AML-193 (cell line): ENCODE measurements around the gene PDCD2L.
A peak's percentile ranks its signal among the peaks of the same experiment; 100 is the strongest.
"Not testable (repeated sequence)": the region's sequence is repeated elsewhere in the genome, so short reads cannot be mapped to it uniquely, and the experiment has no call there.

ENCODE experiments used
- DNase-seq, 2 experiments: peaks; one replicate each; lab custom pipeline; 2025; lab: John Stamatoyannopoulos, UW

The PDCD2L gene

DNA sequence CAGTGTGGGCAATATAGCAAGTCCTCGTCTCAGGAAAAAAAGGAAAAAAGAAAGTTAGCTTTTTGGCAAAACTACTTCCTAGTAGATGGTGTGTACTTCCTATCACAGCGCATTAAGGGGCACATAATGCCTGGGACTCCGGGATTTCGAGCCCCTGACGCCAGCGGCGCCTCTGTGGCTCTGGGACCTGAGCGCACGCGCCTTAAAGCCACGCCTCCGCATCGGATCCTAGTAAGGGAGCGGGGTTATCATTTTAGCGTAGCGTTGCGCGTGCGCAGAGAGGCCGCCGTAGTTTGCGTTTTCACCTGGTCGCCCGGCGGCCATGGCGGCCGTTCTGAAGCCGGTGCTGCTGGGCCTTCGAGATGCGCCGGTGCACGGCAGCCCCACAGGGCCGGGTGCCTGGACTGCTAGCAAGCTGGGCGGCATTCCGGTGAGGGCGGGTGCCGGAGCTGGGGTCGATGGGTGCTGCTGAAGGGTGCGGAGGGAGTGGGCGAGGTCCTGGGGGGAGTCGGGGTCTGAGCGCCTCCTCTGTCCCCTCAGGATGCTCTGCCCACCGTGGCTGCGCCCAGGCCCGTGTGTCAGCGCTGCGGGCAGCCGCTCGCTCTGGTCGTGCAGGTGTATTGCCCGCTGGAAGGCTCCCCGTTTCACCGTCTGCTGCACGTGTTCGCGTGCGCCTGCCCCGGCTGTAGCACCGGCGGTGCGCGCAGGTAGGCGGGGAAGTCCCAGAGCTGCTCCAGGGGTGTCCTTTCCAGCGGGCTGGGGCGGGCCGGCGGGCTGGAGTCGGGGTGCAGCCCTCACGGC lies at the start of gene PDCD2L:
TSS of gene PDCD2L (plus strand) at position 291 of the 801 bp plus-strand sequence. CDS start at position 323, 32 bp downstream.
- DNase-seq = peak; percentile 80

- DNase-seq = no peak
Measured at GRCh38 chr19:34355201-34355600, 49.0 kb upstream of the PDCD2L start.

GRCh38 chr19:34356875-34357274 lies 47.3 kb upstream of the PDCD2L start:
- DNase-seq = no peak

DNA sequence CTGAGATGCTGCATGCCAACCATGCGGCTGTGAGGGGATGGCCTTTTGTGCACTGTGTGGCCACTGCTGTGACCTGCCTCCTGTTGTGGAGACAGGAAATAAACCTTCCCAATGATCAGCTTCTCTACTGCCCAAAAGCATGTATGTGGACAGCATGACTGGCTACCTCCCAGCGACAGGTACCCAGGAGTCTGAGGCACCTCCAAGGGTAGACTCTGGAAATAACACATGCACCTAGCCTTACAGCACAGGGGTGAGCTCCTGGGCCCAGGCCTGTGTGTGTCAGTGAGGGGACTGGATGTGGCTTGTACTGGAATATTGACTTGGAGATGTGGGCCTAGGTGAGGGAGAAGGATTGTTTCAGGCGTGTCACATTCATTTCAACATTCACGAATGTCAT lies 46.8 kb upstream of the PDCD2L start:
- DNase-seq = no peak

- DNase-seq = peak; percentile 90 to 91
Measured at GRCh38 chr19:34359140-34359953, 44.9 kb upstream of the PDCD2L start.

- no peak for DNase-seq
Measured at GRCh38 chr19:34359954-34360315, 44.3 kb upstream of the PDCD2L start.

- no peak for DNase-seq
Measured at GRCh38 chr19:34360354-34360909, 43.8 kb upstream of the PDCD2L start.

DNA sequence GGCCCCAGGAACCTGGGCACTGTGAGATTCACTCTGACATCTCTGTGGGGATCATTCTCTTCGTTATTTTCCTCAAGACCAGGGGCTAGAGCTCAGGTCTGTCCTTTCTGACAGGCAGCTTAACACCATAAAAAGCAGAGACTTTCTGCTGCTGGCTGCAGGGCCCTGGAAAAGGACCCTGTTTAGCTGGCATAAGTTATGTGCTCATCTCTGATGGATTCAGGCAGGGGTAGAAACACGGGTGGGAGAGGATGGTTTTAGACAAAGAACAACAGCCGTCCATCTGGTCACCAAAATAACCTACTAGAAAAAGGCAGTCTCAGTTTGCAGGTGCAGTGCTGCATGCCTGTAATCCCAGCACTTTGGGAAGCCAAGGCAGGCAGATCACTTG lies 41.5 kb upstream of the PDCD2L start:
- DNase-seq = no peak

- no peak for DNase-seq
Measured at GRCh38 chr19:34363094-34363493, 41.1 kb upstream of the PDCD2L start.

GRCh38 chr19:34363930-34364329 lies 40.3 kb upstream of the PDCD2L start:
- DNase-seq = no peak

DNA sequence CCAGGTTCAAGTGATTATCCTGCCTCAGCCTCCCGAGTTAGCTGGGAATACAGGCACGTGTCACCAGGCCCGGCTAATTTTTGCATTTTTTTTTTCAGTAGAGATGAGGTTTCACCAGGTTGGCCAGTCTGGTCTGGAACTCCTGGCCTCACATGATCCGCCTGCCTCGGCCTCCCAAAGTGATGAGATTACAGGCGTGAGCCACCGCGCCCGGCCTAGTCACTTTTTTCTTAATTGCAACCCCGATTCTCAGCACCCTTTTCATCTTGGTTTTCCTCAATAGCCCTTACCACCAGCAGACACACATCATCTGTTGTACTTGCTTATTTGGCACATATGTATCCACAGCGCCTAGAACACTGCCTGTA lies 39.8 kb upstream of the PDCD2L start:
- DNase-seq = no peak

DNA sequence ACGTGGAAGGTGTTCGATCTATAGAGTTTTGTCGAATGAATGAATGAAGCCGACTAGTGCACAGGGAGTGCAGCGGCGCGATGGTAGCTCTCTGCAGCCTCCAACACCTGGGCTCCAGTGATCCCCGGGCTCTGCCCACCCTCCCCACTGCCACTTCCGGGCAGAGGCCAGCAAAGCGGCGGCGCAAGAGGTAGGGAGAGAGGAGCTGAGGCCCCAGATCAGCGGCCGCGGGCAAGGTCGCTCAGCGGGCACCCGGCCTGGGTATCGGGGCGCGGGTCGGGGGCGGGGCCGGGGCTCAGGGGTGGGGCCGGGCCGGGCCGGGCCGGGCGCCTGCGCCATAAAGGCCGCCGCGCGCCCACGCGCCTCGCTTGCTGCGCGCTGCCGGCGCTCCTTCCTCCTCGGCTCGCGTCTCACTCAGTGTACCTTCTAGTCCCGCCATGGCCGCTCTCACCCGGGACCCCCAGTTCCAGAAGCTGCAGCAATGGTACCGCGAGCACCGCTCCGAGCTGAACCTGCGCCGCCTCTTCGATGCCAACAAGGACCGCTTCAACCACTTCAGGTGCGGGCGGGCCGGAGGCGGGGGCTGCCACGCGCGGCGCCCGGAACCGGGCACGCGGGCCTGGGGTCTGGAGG lies 39.3 kb upstream of the PDCD2L start, which contains the start of gene GPI:
TSS of gene GPI (plus strand) at position 367 of the 633 bp plus-strand sequence. CDS start at position 438, 71 bp downstream.
- peak; percentile 42 to 52 for DNase-seq

DNA sequence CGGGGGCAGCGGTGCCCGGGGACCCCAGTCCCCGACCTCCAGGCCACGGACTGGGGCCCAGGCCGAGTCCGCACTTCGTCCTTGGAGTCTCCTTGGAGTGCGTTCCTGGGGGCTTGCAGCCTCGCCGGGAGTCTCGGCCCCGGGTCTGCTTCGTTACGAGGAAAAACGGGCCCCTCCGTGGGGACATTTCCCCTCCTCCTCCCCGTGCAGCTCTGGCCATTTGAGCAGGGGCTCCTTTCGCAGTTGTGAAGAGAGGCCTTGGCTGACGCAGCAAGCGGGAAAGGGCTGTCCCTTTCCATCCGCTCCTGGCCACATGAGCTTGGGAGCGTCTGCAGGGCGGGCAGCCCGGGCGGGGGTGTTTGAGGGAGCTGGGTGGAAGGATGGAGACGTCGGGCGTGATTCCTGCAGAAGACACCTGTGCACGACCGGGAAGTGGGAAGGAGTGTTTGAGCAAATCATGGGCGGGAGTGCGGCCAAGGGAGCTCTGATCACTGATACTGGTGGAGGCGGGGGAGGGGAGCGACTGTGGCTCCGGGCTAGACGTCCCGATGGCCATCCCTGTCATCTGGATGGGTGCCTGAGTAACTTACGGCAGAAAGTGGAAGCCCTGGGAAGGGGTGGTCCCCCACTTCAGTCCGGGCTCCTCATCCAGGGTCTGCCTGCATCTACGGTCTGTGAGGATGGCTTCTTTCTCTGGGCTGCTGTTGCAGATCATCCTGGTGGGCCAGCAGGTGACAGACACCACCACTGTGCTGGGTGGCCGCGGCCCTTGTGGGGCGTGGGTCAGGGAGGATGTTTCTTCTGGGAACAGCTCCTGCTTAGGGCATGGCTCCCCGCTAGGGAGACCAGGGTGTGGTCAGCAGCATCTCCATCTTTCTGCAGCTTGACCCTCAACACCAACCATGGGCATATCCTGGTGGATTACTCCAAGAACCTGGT lies 38.5 kb upstream of the PDCD2L start:
- peak in 1 of 2 experiments; percentile 2 for DNase-seq

DNA sequence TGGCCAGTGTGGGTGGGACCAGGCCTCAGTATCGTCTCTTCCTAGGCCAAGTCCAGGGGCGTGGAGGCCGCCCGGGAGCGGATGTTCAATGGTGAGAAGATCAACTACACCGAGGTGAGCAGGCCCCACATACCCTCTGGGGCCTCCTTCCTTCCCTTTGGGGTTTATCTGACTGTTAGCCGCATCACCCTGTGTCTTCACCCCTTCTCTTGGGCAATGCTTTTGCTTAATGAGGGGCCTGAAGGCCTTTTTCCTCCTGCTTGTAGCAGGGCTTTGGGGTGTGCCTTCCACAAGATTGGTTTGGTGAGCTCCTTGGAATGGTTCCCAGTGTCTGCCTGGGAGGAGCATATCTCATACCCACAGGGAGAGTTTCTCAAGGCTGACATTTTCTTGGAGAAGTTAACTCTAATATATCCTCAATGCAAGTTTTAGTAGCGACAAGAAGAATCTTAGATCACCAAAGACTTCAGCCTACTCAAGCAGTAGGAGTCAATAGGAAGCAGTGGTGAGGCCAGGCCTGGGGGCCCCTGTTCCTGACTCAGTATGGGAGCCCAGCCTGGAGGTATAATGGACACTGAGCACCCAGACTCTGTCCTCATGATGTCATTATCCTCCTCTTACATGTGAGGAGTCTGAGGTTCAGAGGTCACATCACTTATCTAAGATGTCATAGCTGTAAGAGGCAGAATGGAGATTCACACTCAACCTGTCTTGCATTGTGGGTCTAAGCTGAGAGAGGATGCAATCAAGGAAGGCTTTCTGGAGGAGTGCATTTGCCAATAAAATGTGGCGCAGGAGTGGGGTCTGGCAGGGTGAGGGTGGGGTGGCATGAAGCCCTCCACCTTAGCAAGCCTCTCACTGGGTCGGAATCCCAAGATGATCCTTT lies 37.2 kb upstream of the PDCD2L start:
- DNase-seq = peak; percentile 89 to 90

DNA sequence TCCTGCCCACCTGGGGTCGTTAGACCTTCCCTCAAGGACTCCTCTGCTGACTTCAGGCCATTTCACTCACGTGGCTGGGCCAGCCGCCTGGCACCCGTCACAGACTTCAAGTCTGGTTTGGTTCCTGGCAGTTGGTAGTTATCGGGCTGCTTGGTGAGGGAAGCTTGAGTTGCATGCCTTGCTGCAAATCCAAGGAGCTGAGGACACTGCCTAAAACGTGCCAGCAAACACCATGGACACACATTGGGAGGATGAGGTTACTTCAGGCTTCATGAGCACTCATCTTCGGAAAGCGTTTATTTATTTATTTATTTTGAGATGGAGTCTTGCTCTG lies 36.6 kb upstream of the PDCD2L start:
- DNase-seq = no peak

- no peak for DNase-seq
Measured at GRCh38 chr19:34368338-34368737, 35.9 kb upstream of the PDCD2L start.

DNA sequence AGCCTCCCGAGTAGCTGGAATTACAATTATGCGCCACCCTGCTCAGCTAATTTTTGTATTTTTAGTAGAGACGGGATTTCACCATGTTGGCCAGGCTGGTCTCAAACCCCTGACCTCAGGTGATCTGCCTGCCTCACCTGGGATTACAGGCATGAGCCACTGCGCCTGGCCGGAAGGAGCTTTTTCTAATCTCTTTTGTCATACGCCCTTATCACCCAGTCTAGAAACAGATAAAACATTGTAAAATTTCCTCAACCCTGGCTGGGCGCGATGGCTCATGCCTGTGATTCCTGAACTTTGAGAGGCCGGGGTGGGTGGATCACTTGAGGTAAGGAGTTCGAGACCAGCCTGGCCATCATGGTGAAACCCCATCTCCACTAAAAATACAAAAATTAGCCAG lies 35.0 kb upstream of the PDCD2L start:
- DNase-seq = not testable (repeated sequence)

- no peak for DNase-seq
Measured at GRCh38 chr19:34370117-34370516, 34.1 kb upstream of the PDCD2L start.

GRCh38 chr19:34370983-34371382 lies 33.2 kb upstream of the PDCD2L start:
- no peak for DNase-seq

DNA sequence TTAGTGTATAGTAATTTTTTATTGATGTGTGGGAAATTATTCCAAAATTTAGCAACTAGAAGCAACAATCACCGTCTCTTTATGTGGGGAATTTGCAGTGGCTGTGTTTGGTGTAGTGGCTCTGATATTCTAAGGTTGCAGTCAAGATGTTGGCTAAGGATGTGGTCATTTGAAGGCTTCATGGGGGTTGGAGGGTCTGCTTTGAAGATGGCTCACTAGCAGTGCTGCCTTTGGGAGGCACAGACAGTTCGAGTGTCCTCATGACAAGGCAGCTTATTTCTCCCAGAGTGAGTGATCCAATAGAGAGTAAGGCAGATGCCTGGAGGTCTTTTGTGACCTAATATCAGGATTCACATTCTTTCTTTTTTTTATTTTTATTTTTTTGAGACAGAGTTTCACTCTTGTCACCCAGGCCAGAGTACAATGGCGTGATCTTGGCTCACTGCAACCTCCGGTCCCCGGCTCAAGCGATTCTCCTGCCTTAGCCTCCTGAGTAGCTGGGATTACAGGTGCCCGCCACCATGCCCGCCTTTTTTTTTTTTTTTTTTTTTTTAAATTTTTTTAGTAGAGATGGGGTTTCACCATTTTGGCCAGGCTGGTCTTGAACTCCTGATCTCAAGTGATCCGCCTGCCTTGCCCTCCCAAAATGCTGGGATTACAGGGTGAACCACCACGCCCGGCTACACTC lies 30.5 kb upstream of the PDCD2L start:
- no peak for DNase-seq
